PC-3 (cell line): ENCODE measurements around the gene GAB2. TPM values are rescaled to one million over a fixed set of nuclear protein-coding genes. Genes with fewer than 3 reads are reported as not detected.
A peak's percentile ranks its signal among the peaks of the same experiment; 100 is the strongest.

Source experiments
- ATAC-seq: fragments of 200-7000 bp; cut with Tn5 transposase; 2 replicates; pipeline ENCODE4 v1.9.1; 2020; ENCODE audit warnings: mild to moderate bottlenecking, moderate library complexity
- BruUV-seq: library from RNA; stranded (reverse); fragments of 400-500 nt; replicated peaks from 2 replicates; lab custom pipeline; 2021; lab: Mats Ljungman, UMichigan
- CTCF ChIA-PET: fragments of 300-600 bp; sonication (Branson Sonifier 250); formaldehyde crosslinking; loops from one replicate; lab custom pipeline; 2022; ENCODE audit warnings: antibody characterized with exemption; lab: Charles Lee
- POLR2A ChIA-PET: fragments of 300-600 bp; sonication (Branson Sonifier 250); formaldehyde crosslinking; loops from one replicate; lab custom pipeline; 2022; ENCODE audit warnings: antibody characterized with exemption; ENCODE audit not compliant: unreplicated experiment; lab: Charles Lee
- DNase-seq: peaks from one replicate; pipeline ENCODE4 v3.0.0-alpha.2; 2015
- H2AFZ ChIP-seq: fragments of 300-600 bp; sonication (generic); 2 replicates; pipeline ENCODE4 v1.6.0; 2016; ENCODE audit warnings: antibody characterized with exemption, low read length
- H3F3A ChIP-seq: fragments of 300-600 bp; sonication (generic); one replicate; pipeline ENCODE4 v1.6.0; 2017; ENCODE audit warnings: antibody characterized with exemption, low read length, control low read depth, mild to moderate bottlenecking; ENCODE audit not compliant: unreplicated experiment
- H3K27ac ChIP-seq: fragments of 300-600 bp; sonication (generic); 2 replicates; pipeline ENCODE4 v1.5.1; 2016; ENCODE audit warnings: mild to moderate bottlenecking, low read length
- H3K27me3 ChIP-seq: fragments of 300-600 bp; sonication (generic); 2 replicates; pipeline ENCODE4 v1.6.1; 2016; ENCODE audit warnings: low read length, mixed read lengths
- H3K36me3 ChIP-seq: fragments of 300-600 bp; sonication (generic); 2 replicates; pipeline ENCODE4 v1.6.1; 2016; ENCODE audit warnings: low read depth, mixed run types, low read length, mixed read lengths
- H3K4me1 ChIP-seq: fragments of 300-600 bp; sonication (generic); 2 replicates; pipeline ENCODE4 v1.5.1; 2016; ENCODE audit warnings: low read length; ENCODE audit not compliant: insufficient read depth
- H3K4me2 ChIP-seq: fragments of 300-600 bp; sonication (generic); 2 replicates; pipeline ENCODE4 v1.6.0; 2016; ENCODE audit warnings: low read length
- H3K4me3 ChIP-seq: fragments of 300-600 bp; sonication (generic); 2 replicates; pipeline ENCODE4 v1.5.1; 2016; ENCODE audit warnings: mild to moderate bottlenecking, low read length, mixed read lengths
- H3K79me2 ChIP-seq: fragments of 300-600 bp; sonication (generic); 2 replicates; pipeline ENCODE4 v1.6.1; 2017; ENCODE audit warnings: low read length, mixed read lengths
- H3K9ac ChIP-seq: fragments of 300-600 bp; sonication (generic); 2 replicates; pipeline ENCODE4 v1.6.0; 2016; ENCODE audit warnings: mild to moderate bottlenecking, low read length
- H3K9me2 ChIP-seq: fragments of 300-600 bp; sonication (generic); replicated peaks from 2 replicates; pipeline ENCODE4 v1.6.1; 2016; ENCODE audit warnings: mixed run types, low read length, mixed read lengths
- H3K9me3 ChIP-seq: fragments of 300-600 bp; sonication (generic); 2 replicates; pipeline ENCODE4 v1.6.1; 2016; ENCODE audit warnings: low read length, mixed read lengths
- H4K20me1 ChIP-seq: fragments of 300-600 bp; sonication (generic); 2 replicates; pipeline ENCODE4 v1.6.1; 2016; ENCODE audit warnings: low read length, mixed read lengths
- EZH2 ChIP-seq: fragments of 300-600 bp; sonication (generic); IDR thresholded peaks from one replicate; pipeline ENCODE4 v1.6.1; 2017; ENCODE audit warnings: antibody characterized with exemption, mild to moderate bottlenecking, low read length; ENCODE audit not compliant: unreplicated experiment
- EZH2phosphoT487 ChIP-seq: fragments of 300-600 bp; sonication (generic); IDR thresholded peaks from 2 replicates; pipeline ENCODE4 v1.6.1; 2018; ENCODE audit warnings: mild to moderate bottlenecking, antibody characterized with exemption, low read length, borderline replicate concordance
- intact Hi-C: fragments of 100-400 bp; cut with micrococcal nuclease; formaldehyde crosslinking; loops from 2 replicates; pipeline ENCODE4 v1.9.0; 2023
- total RNA-seq: library from RNA; depleted of rRNA; stranded (reverse); fragments of >200 nt; gene quantifications from 2 replicates; pipeline ENCODE4 v1.2.3, GENCODE V29; 2014
- TF ChIP-seq, protein P1 (sequence below): fragments of 300-600 bp; sonication (generic); conservative IDR thresholded peaks from 2 replicates; pipeline ENCODE4 v1.5.1; 2017; ENCODE audit warnings: antibody characterized with exemption, low read depth, mild to moderate bottlenecking, low read length

Gene GAB2
- total RNA-seq, 1 experiment from 2014 or later, result 7.1 TPM

DNA sequence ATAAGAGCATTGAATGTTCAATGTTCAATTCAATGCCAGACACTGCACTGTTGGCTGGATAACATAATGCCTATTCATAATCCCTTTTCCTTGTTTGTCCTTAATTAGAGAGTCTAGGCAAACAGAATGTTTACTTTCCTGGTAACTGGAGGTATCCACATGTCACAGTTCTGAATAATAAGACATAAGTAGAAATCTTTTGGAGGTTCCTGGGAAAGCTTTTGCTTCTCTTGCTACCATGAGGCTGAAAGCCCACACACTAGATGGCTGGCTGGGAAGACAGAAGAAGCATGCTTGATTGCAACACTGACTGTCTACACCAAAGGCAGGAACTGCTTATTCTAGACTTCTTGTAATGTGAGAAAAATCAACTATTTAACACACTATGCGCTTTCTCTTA is 79.5 kb downstream of the GAB2 start:
- TF ChIP-seq EZH2 (no peak), EZH2phosphoT487 (no peak)
- BruUV-seq, result no TSS peak
- Histone ChIP-seq H3K4me2 (no peak overlapping the region), H3K4me1 (no peaks in the 10 kb centered on the region), H3K4me3 (no peak overlapping the region), H3F3A (no peaks in the 10 kb centered on the region), H3K79me2 (no peaks in the 10 kb centered on the region), H3K9me3 (no peaks in the 10 kb centered on the region), H3K9me2 (no peaks in the 10 kb centered on the region), H4K20me1 (no peaks in the 10 kb centered on the region), H3K9ac (no peak overlapping the region), H3K36me3 (no peaks in the 10 kb centered on the region), H2AFZ (no peak overlapping the region), H3K27me3 (no peaks in the 10 kb centered on the region), H3K27ac (no peak overlapping the region)
- ATAC-seq (peak; percentile 55), DNase-seq (no peak)
- ChIA-PET CTCF (no interaction called here), POLR2A (no interaction called here)
- intact Hi-C loops, result no loop called here

DNA sequence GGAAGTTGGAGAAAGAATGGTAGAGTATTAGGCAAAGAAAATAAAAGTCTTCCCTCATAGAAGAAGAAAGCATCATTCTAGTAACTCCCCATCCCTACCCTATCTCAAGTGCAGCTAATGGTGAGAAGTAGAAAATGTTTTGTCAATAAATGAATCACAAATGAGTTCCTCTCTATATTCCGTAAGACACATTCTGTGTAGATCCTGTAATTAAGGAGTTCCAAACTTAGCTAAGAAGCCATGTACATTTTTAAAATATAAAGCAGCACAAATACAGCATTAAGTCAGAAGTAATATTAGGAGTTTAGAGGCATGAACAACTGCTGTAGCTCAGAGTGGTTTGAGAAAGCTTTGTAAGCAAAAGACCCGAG is 80.1 kb downstream of the GAB2 start:
- intact Hi-C loops, result no loop called here
- ChIA-PET CTCF (no interaction called here), POLR2A (no interaction called here)
- Histone ChIP-seq H3F3A (no peaks in the 10 kb centered on the region), H3K4me3 (no peak overlapping the region), H3K36me3 (no peaks in the 10 kb centered on the region), H3K27me3 (no peaks in the 10 kb centered on the region), H3K79me2 (no peaks in the 10 kb centered on the region), H3K9me2 (no peaks in the 10 kb centered on the region), H3K9me3 (no peaks in the 10 kb centered on the region), H2AFZ (no peak overlapping the region), H3K4me2 (no peak overlapping the region), H3K4me1 (no peaks in the 10 kb centered on the region), H3K27ac (no peak overlapping the region), H3K9ac (no peak overlapping the region), H4K20me1 (no peaks in the 10 kb centered on the region)
- TF ChIP-seq, protein P1, sequence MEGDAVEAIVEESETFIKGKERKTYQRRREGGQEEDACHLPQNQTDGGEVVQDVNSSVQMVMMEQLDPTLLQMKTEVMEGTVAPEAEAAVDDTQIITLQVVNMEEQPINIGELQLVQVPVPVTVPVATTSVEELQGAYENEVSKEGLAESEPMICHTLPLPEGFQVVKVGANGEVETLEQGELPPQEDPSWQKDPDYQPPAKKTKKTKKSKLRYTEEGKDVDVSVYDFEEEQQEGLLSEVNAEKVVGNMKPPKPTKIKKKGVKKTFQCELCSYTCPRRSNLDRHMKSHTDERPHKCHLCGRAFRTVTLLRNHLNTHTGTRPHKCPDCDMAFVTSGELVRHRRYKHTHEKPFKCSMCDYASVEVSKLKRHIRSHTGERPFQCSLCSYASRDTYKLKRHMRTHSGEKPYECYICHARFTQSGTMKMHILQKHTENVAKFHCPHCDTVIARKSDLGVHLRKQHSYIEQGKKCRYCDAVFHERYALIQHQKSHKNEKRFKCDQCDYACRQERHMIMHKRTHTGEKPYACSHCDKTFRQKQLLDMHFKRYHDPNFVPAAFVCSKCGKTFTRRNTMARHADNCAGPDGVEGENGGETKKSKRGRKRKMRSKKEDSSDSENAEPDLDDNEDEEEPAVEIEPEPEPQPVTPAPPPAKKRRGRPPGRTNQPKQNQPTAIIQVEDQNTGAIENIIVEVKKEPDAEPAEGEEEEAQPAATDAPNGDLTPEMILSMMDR, result no peak
- TF ChIP-seq EZH2, result no peak
- TF ChIP-seq EZH2phosphoT487, result no peak
- no peak for ATAC-seq
- no TSS peak for BruUV-seq
- no peak for DNase-seq

DNA sequence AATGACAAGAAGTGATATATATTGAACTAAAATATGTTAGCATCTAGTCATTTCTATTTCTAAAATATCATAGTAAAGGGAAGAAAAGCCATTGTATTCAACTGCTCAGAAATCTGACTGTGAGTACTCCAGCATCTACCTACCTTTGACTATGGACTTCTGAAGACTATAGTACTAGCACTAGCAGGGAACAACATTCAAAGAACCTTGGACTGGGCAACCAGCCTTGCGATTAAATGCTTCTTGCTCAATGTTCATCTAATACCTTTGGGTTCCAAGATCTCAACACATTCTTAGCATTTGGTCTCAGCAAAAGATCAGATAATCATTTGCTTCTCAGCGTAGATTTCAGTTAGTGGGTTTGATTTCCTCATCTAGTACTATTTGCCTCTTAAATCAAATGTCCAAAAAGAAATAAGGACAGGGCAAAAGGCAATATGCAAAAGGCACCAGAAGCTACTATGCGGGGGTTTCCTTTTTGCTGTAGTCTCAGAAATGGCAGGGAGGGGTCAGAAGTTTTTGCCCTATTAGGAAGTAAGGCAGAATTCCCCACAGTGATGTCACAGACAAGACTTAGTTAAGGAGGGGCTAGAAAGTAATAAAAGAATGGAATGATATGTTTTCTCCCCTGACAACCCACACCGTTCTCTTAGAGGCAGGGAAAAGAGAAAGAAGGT is 80.6 kb downstream of the GAB2 start:
- no peak overlapping the region for H3K4me3 ChIP-seq
- intact Hi-C loops, result no loop called here
- TF ChIP-seq EZH2phosphoT487, result no peak
- no peak for TF ChIP-seq EZH2
- TF ChIP-seq, protein P1, result no peak
- ATAC-seq (no peak), DNase-seq (no peak)
- no peak overlapping the region for H2AFZ ChIP-seq
- H3K9me2 ChIP-seq, result no peaks in the 10 kb centered on the region
- no peaks in the 10 kb centered on the region for H3F3A ChIP-seq
- no TSS peak for BruUV-seq
- H3K27ac ChIP-seq, result no peak overlapping the region
- no peaks in the 10 kb centered on the region for H3K27me3 ChIP-seq
- no peaks in the 10 kb centered on the region for H3K9me3 ChIP-seq
- no peak overlapping the region for H3K4me2 ChIP-seq
- no peak overlapping the region for H3K9ac ChIP-seq
- POLR2A ChIA-PET, result no interaction called here
- CTCF ChIA-PET, result no interaction called here
- H3K79me2 ChIP-seq, result no peaks in the 10 kb centered on the region
- no peaks in the 10 kb centered on the region for H3K4me1 ChIP-seq
- no peaks in the 10 kb centered on the region for H4K20me1 ChIP-seq
- no peaks in the 10 kb centered on the region for H3K36me3 ChIP-seq
